Mesenchymal stem cell (in vitro differentiated cells and primary cell): ENCODE data around the gene LBR.
"Not testable (repeated sequence)": the region's sequence is repeated elsewhere in the genome, so short reads cannot be mapped to it uniquely, and the experiment has no call there.

Experiments
- DNase-seq: peaks from one replicate; pipeline ENCODE4 v3.0.0-alpha.2; 2013
- H2AFZ ChIP-seq: one replicate; pipeline ENCODE4 v1.6.1; 2013; ENCODE audit warnings: low read depth, mild to moderate bottlenecking, control low read depth, inconsistent platforms, low read length, moderate library complexity
- H2AK5ac ChIP-seq: 2 replicates; pipeline ENCODE4 v1.6.1; 2013; ENCODE audit warnings: low read length, moderate library complexity, mild to moderate bottlenecking, inconsistent platforms; ENCODE audit not compliant: severe bottlenecking
- H2BK120ac ChIP-seq: one replicate; pipeline ENCODE4 v1.6.1; 2013; ENCODE audit warnings: low read depth, mild to moderate bottlenecking, inconsistent platforms, low read length, moderate library complexity
- H2BK12ac ChIP-seq, 2 experiments: one replicate each; pipeline ENCODE4 v1.6.1; 2013; ENCODE audit warnings: inconsistent platforms in 2 of 2, low read length in 2 of 2, mild to moderate bottlenecking in 2 of 2, moderate library complexity in 2 of 2, control low read depth in 1 of 2
- H2BK15ac ChIP-seq: one replicate; pipeline ENCODE4 v1.6.1; 2013; ENCODE audit warnings: mild to moderate bottlenecking, low read depth, inconsistent platforms; ENCODE audit not compliant: poor library complexity, severe bottlenecking
- H2BK5ac ChIP-seq: 2 replicates; pipeline ENCODE4 v1.6.1; 2013; ENCODE audit warnings: low read depth, mild to moderate bottlenecking, low read length, control low read depth, inconsistent platforms; ENCODE audit not compliant: poor library complexity, severe bottlenecking
- H3K14ac ChIP-seq, 2 experiments: one replicate each; pipeline ENCODE4 v1.6.1; 2013; ENCODE audit warnings: inconsistent platforms in 2 of 2, low read length in 2 of 2, control low read depth in 1 of 2, mild to moderate bottlenecking in 1 of 2, moderate library complexity in 1 of 2
- H3K18ac ChIP-seq, 2 experiments: one replicate each; pipeline ENCODE4 v1.6.1; 2013; ENCODE audit warnings: inconsistent platforms in 2 of 2, low read length in 2 of 2, control low read depth in 1 of 2, low read depth in 1 of 2, mild to moderate bottlenecking in 1 of 2
- H3K23ac ChIP-seq, 2 experiments: one replicate each; pipeline ENCODE4 v1.6.1; 2013; ENCODE audit warnings: inconsistent platforms in 2 of 2, low read length in 2 of 2, mild to moderate bottlenecking in 2 of 2, moderate library complexity in 2 of 2, control low read depth in 1 of 2
- H3K27ac ChIP-seq: 2 replicates; pipeline ENCODE4 v1.5.1; 2013; ENCODE audit warnings: mild to moderate bottlenecking, moderate library complexity, low read length, control low read depth, inconsistent platforms; ENCODE audit not compliant: poor library complexity, severe bottlenecking
- H3K27me3 ChIP-seq, 2 experiments: 2 replicates each; pipeline versions ENCODE4 v1.6.1 to v1.7.0; 2013; ENCODE audit warnings: low read length in 2 of 2, mild to moderate bottlenecking in 2 of 2, moderate library complexity in 2 of 2, control low read depth in 1 of 2, inconsistent platforms in 1 of 2; ENCODE audit not compliant: control insufficient read depth in 1 of 2, insufficient read depth in 1 of 2
- H3K36me3 ChIP-seq, 2 experiments: 2 replicates each; pipeline versions ENCODE4 v1.6.1 to v1.7.0; 2013; ENCODE audit warnings: low read length in 2 of 2, control low read depth in 1 of 2, inconsistent platforms in 1 of 2, low read depth in 1 of 2, mild to moderate bottlenecking in 1 of 2; ENCODE audit not compliant: insufficient read depth in 2 of 2, control insufficient read depth in 1 of 2
- H3K4ac ChIP-seq, 2 experiments: one replicate each; pipeline ENCODE4 v1.6.1; 2013; ENCODE audit warnings: inconsistent platforms in 2 of 2, low read length in 2 of 2, mild to moderate bottlenecking in 2 of 2, moderate library complexity in 2 of 2, control low read depth in 1 of 2, low read depth in 1 of 2
- H3K4me1 ChIP-seq: 2 replicates; pipeline ENCODE4 v1.6.1; 2013; ENCODE audit warnings: low read depth, low read length, control low read depth; ENCODE audit not compliant: control insufficient read depth, insufficient read depth
- H3K4me2 ChIP-seq: 2 replicates; pipeline ENCODE4 v1.6.1; 2013; ENCODE audit warnings: low read length, mild to moderate bottlenecking, inconsistent platforms; ENCODE audit not compliant: poor library complexity, severe bottlenecking
- H3K4me3 ChIP-seq, 2 experiments: 2 replicates each; pipeline versions ENCODE4 v1.5.1 to v1.7.0; 2013; ENCODE audit warnings: low read length in 2 of 2, mild to moderate bottlenecking in 2 of 2, control low read depth in 1 of 2, low read depth in 1 of 2; ENCODE audit not compliant: insufficient read depth in 1 of 2
- H3K79me1 ChIP-seq: replicated peaks from 2 replicates; pipeline ENCODE4 v1.6.1; 2013; ENCODE audit warnings: mild to moderate bottlenecking, control low read depth, low read length, inconsistent platforms; ENCODE audit not compliant: poor library complexity, severe bottlenecking
- H3K9ac ChIP-seq: 2 replicates; pipeline ENCODE4 v1.7.0; 2013; ENCODE audit warnings: mild to moderate bottlenecking, low read length, moderate library complexity
- H3K9me3 ChIP-seq: 2 replicates; pipeline ENCODE4 v1.7.0; 2013; ENCODE audit warnings: mild to moderate bottlenecking, low read length; ENCODE audit not compliant: control insufficient read depth
- H4K8ac ChIP-seq: one replicate; pipeline ENCODE4 v1.6.1; 2013; ENCODE audit warnings: inconsistent platforms, mild to moderate bottlenecking, low read length, moderate library complexity
- H4K91ac ChIP-seq: one replicate; pipeline ENCODE4 v1.6.1; 2013; ENCODE audit warnings: mild to moderate bottlenecking, low read length, inconsistent platforms
- WGBS: methylation state at CpG from one replicate; pipeline ENCODE4 v1.1.7; 2013; ENCODE audit warnings: mixed read lengths; 5-methylcytosine and 5-hydroxymethylcytosine counted together

The LBR gene

GRCh38 chr1:225474986-225475820 lies 47.4 kb upstream of the LBR start:
- Histone ChIP-seq H3K4ac (peak overlapping the region in 1 of 2 experiments; percentile 46), H3K79me1 (no peaks in the 10 kb centered on the region), H3K9me3 (no peaks in the 10 kb centered on the region), H3K4me2 (peak overlapping the region; percentile 24), H3K4me1 (peaks cover 5% of the 10 kb centered on the region), H2AFZ (peak overlapping the region; percentile 43), H3K36me3 (no peaks in the 10 kb centered on the region), H3K27me3 (peaks cover 0 to 15% of the 10 kb centered on the region in 2 experiments), H2BK120ac (no peak overlapping the region), H3K23ac (no peak overlapping the region), H2BK5ac (no peak overlapping the region), H2AK5ac (no peak overlapping the region), H4K8ac (peak overlapping the region; percentile 52), H3K14ac (peak overlapping the region in 1 of 2 experiments; percentile 35), H4K91ac (peak overlapping the region; percentile 86), H3K27ac (no peak overlapping the region), H3K9ac (peak overlapping the region; percentile 52), H3K4me3 (no peak overlapping the region), H3K18ac (peak overlapping the region in 1 of 2 experiments; percentile 13), H2BK15ac (peak overlapping the region; percentile 44), H2BK12ac (peak overlapping the region in 1 of 2 experiments; percentile 75)
- peak; percentile 56 for DNase-seq
- WGBS = 51% methylated on average over 28 of the region's 50 CpGs

- no peak overlapping the region for H2BK12ac ChIP-seq
- no peak overlapping the region for H2BK120ac ChIP-seq
- H4K91ac ChIP-seq = no peak overlapping the region
- H4K8ac ChIP-seq = no peak overlapping the region
- H3K9ac ChIP-seq = peak overlapping the region; percentile 33
- no peak overlapping the region for H3K4me3 ChIP-seq
- H3K4me2 ChIP-seq = no peak overlapping the region
- no peak overlapping the region for H2BK15ac ChIP-seq
- no peak overlapping the region for H3K4ac ChIP-seq
- peaks cover 5% of the 10 kb centered on the region for H3K4me1 ChIP-seq
- H2AFZ ChIP-seq = no peak overlapping the region
- WGBS = 46% methylated on average over 13 of the region's 13 CpGs
- no peak overlapping the region for H3K27ac ChIP-seq
- H3K23ac ChIP-seq = no peak overlapping the region
- H2AK5ac ChIP-seq = no peak overlapping the region
- no peaks in the 10 kb centered on the region for H3K36me3 ChIP-seq
- H3K14ac ChIP-seq = no peak overlapping the region
- no peaks in the 10 kb centered on the region for H3K79me1 ChIP-seq
- no peaks in the 10 kb centered on the region for H3K9me3 ChIP-seq
- H2BK5ac ChIP-seq = no peak overlapping the region
- H3K18ac ChIP-seq = no peak overlapping the region
- no peak for DNase-seq
- H3K27me3 ChIP-seq = peaks cover 0 to 16% of the 10 kb centered on the region in 2 experiments
These were observed 46.7 kb upstream of the LBR start for GRCh38 chr1:225474439-225474985.

- not testable (repeated sequence) for H3K4me2 ChIP-seq, H2AK5ac ChIP-seq, H2BK15ac ChIP-seq, H2BK12ac ChIP-seq, H3K36me3 ChIP-seq, H3K18ac ChIP-seq, H3K9ac ChIP-seq, H4K91ac ChIP-seq, DNase-seq, H2AFZ ChIP-seq, H3K9me3 ChIP-seq, H3K27ac ChIP-seq, H4K8ac ChIP-seq, H2BK5ac ChIP-seq, H3K14ac ChIP-seq, H3K4me3 ChIP-seq, H2BK120ac ChIP-seq, H3K4ac ChIP-seq, H3K23ac ChIP-seq, H3K4me1 ChIP-seq, H3K79me1 ChIP-seq
- H3K27me3 ChIP-seq = peaks cover 0 to 12% of the 10 kb centered on the region in 2 experiments
- WGBS = 95% methylated on average over 26 of the region's 26 CpGs
These were observed 46.0 kb upstream of the LBR start for GRCh38 chr1:225473676-225474438.

DNA sequence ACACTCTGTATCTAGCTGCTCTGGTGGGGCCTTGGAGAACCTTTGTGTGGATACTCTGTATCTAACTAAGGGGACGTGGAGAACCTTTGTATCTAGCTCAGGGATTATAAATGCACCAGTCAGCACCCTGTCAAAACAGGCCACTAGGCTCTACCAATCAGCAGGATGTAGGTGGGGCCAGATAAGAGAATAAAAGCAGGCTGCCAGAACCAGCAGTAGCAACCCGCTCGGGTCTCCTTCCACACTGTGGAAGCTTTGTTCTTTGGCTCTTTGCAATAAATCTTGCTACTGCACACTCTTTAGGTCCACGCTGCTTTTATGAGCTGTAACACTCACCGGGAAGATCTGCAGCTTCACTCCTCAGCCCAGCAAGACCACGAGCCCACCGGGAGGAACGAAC lies 45.4 kb upstream of the LBR start:
- WGBS = 70% methylated on average over 8 of the region's 8 CpGs
- H3K4me2 ChIP-seq, H2AK5ac ChIP-seq: not testable (repeated sequence)

More for the DNA sequence above, 45.4 kb upstream of the LBR start:
- not testable (repeated sequence) for H3K23ac ChIP-seq, DNase-seq, H3K27me3 ChIP-seq, H3K14ac ChIP-seq, H2BK12ac ChIP-seq, H4K8ac ChIP-seq, H3K27ac ChIP-seq, H3K9me3 ChIP-seq, H3K4me3 ChIP-seq, H2BK120ac ChIP-seq, H4K91ac ChIP-seq, H3K4me1 ChIP-seq, H3K79me1 ChIP-seq, H2BK5ac ChIP-seq, H3K36me3 ChIP-seq, H3K18ac ChIP-seq, H2AFZ ChIP-seq, H3K4ac ChIP-seq, H2BK15ac ChIP-seq, H3K9ac ChIP-seq
